Fibroblast of lung (primary cell): ENCODE measurements around the gene NR2C2. TPM values are rescaled to one million over a fixed set of nuclear protein-coding genes. Genes with fewer than 3 reads are reported as not detected.

Experiments
- DNase-seq, 2 donors: peaks; one replicate each; pipeline versions ENCODE4 v3.0.0 to v3.0.0-alpha.2; 2010; ENCODE audit warnings: low read depth in 2 of 2
- H2AFZ ChIP-seq: 2 replicates; pipeline ENCODE4 v1.5.1; 2012; ENCODE audit warnings: low read length, control low read depth, inconsistent platforms
- H3K27ac ChIP-seq: 2 replicates; pipeline ENCODE4 v1.5.1; 2011; ENCODE audit warnings: low read length, control low read depth; ENCODE audit not compliant: insufficient read depth
- H3K27me3 ChIP-seq: 2 replicates; pipeline ENCODE4 v1.5.1; 2011; ENCODE audit warnings: mild to moderate bottlenecking, low read length; ENCODE audit not compliant: control insufficient read depth, insufficient read depth
- H3K36me3 ChIP-seq: 2 replicates; pipeline ENCODE4 v1.5.1; 2011; ENCODE audit warnings: low read length; ENCODE audit not compliant: control insufficient read depth, insufficient read depth
- H3K4me1 ChIP-seq: 2 replicates; pipeline ENCODE4 v1.5.1; 2011; ENCODE audit warnings: low read length; ENCODE audit not compliant: control insufficient read depth, insufficient read depth; ENCODE audit errors: extremely low read depth
- H3K4me2 ChIP-seq: 2 replicates; pipeline ENCODE4 v1.5.1; 2011; ENCODE audit warnings: low read length, control low read depth; ENCODE audit not compliant: insufficient read depth; ENCODE audit errors: extremely low read depth
- H3K4me3 ChIP-seq, 4 experiments: fragments of 200-600 bp in 1 of 4; sonication (generic) in 1 of 4; replicated peaks in 1 of 4; 2 replicates each; pipeline ENCODE4 v1.5.1; 2011 to 2016; ENCODE audit warnings: low read length in 4 of 4, low read depth in 3 of 4, mild to moderate bottlenecking in 3 of 4, control low read depth in 2 of 4, inconsistent platforms in 1 of 4, mixed read lengths in 1 of 4; ENCODE audit not compliant: insufficient read depth in 1 of 4; ENCODE audit errors: control extremely low read depth in 1 of 4
- H3K79me2 ChIP-seq: 2 replicates; pipeline ENCODE4 v1.5.1; 2012; ENCODE audit warnings: mild to moderate bottlenecking, low read length, inconsistent platforms; ENCODE audit not compliant: control insufficient read depth, insufficient read depth
- H3K9ac ChIP-seq: 2 replicates; pipeline ENCODE4 v1.5.1; 2011; ENCODE audit warnings: mild to moderate bottlenecking, low read length, control low read depth; ENCODE audit not compliant: insufficient read depth
- H3K9me3 ChIP-seq: 2 replicates; pipeline ENCODE4 v1.5.1; 2012; ENCODE audit warnings: low read depth, low read length; ENCODE audit not compliant: control insufficient read depth, insufficient read depth
- H4K20me1 ChIP-seq: 2 replicates; pipeline ENCODE4 v1.5.1; 2011; ENCODE audit warnings: low read length; ENCODE audit not compliant: control insufficient read depth, insufficient read depth; ENCODE audit errors: extremely low read depth
- CTCF ChIP-seq, 2 donors: IDR thresholded peaks in 1 of 2; conservative IDR thresholded peaks in 1 of 2; 1 replicate in 1 of 2; 2 replicates in 1 of 2; pipeline ENCODE4 v1.5.1; 2011 to 2012; ENCODE audit warnings: low read length in 2 of 2, control low read depth in 1 of 2, inconsistent platforms in 1 of 2, low read depth in 1 of 2, mild to moderate bottlenecking in 1 of 2
- EZH2 ChIP-seq: IDR thresholded peaks from 2 replicates; pipeline ENCODE4 v1.5.1; 2012; ENCODE audit warnings: low read length, control low read depth, mild to moderate bottlenecking; ENCODE audit errors: missing control alignments
- polyA plus RNA-seq, 2 donors: library from polyadenylated mRNA; depleted of rRNA in 1 of 2; stranded (reverse) in 1 of 2; unstranded in 1 of 2; fragments of >200 nt; gene quantifications; 2 replicates each; pipeline ENCODE4 v1.2.1, GENCODE V29; 2011 to 2012; ENCODE audit warnings: missing spikeins in 1 of 2
- total RNA-seq: library from RNA; depleted of rRNA; stranded (reverse); fragments of >200 nt; gene quantifications from 2 replicates; pipeline ENCODE4 v1.2.1, GENCODE V29; 2014

NR2C2 gene
- total and polyA plus RNA-seq, 2 donors (not counting 1 experiment from before 2014, with no cell fraction given), result 15.0 to 27.9 TPM

- Histone ChIP-seq H3K36me3 (peaks cover 19% of the 10 kb centered on the region), H3K9ac (no peak overlapping the region), H3K4me3 (no peak overlapping the region), H4K20me1 (no peaks in the 10 kb centered on the region), H3K4me1 (peaks cover 2% of the 10 kb centered on the region), H3K79me2 (peaks cover 3% of the 10 kb centered on the region), H3K27me3 (no peaks in the 10 kb centered on the region), H3K27ac (no peak overlapping the region), H2AFZ (no peak overlapping the region), H3K9me3 (no peaks in the 10 kb centered on the region), H3K4me2 (no peak overlapping the region)
- TF ChIP-seq CTCF (conservative IDR thresholded peaks at IDR 0.05 in 1 of 2, IDR thresholded peaks at IDR 0.05 in 1 of 2; ENCODE audit: low read depth in 1 of 2, low read length in 2 of 2) (no peak), EZH2 (no peak)
- no peak for DNase-seq
These were observed 98.3 kb downstream of the NR2C2 start for GRCh38 chr3:15045667-15046066.

- Histone ChIP-seq H3K79me2 (peaks cover 6% of the 10 kb centered on the region), H3K4me2 (no peak overlapping the region), H3K9ac (no peak overlapping the region), H3K4me1 (no peaks in the 10 kb centered on the region), H3K36me3 (peaks cover 18% of the 10 kb centered on the region), H3K27ac (no peak overlapping the region), H3K4me3 (no peak overlapping the region), H3K27me3 (no peaks in the 10 kb centered on the region), H4K20me1 (no peaks in the 10 kb centered on the region), H3K9me3 (no peaks in the 10 kb centered on the region), H2AFZ (no peak overlapping the region)
- no peak for DNase-seq
- TF ChIP-seq EZH2 (no peak), CTCF (conservative IDR thresholded peaks at IDR 0.05 in 1 of 2, IDR thresholded peaks at IDR 0.05 in 1 of 2; ENCODE audit: low read depth in 1 of 2, low read length in 2 of 2) (no peak)
These were observed 102.2 kb downstream of the NR2C2 start for GRCh38 chr3:15049584-15049983.

GRCh38 chr3:15050405-15051092, 103.2 kb downstream of the NR2C2 start:
- no peaks in the 10 kb centered on the region for H3K27me3 ChIP-seq
- no peak overlapping the region for H3K9ac ChIP-seq
- no peaks in the 10 kb centered on the region for H4K20me1 ChIP-seq
- H3K4me3 ChIP-seq, result no peak overlapping the region
- no peak overlapping the region for H3K27ac ChIP-seq
- no peaks in the 10 kb centered on the region for H3K4me1 ChIP-seq
- DNase-seq, result no peak
- peaks cover 15% of the 10 kb centered on the region for H3K36me3 ChIP-seq
- no peak overlapping the region for H2AFZ ChIP-seq
- H3K79me2 ChIP-seq, result peaks cover 9% of the 10 kb centered on the region
- H3K4me2 ChIP-seq, result no peak overlapping the region
- TF ChIP-seq EZH2, result no peak
- TF ChIP-seq CTCF (conservative IDR thresholded peaks at IDR 0.05 in 1 of 2, IDR thresholded peaks at IDR 0.05 in 1 of 2; ENCODE audit: low read depth in 1 of 2, low read length in 2 of 2), result no peak
- H3K9me3 ChIP-seq, result no peaks in the 10 kb centered on the region
